ENCODE data around the gene ZNF318.
"Not testable (repeated sequence)": the region's sequence is repeated elsewhere in the genome, so short reads cannot be mapped to it uniquely, and the experiment has no call there.

The ZNF318 gene

DNA sequence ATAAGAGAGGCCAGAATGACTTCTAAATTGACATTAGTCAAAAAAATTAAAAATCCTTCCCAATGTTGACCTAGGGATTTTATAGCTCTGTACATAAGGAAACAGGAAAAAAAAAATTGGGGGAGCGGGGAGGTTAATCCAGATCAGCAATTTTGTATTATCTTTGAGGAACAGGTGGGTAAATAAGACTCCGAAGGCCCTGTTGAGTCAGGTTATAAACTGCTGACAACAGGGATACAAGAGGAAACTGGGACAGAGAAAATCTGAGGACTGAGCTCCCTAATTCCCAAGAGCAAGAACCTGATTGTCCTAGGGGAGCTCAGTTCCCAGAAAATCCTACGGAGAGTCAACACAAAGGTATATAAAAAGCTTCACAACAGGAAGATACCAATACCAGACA lies 34.0 kb downstream of the ZNF318 start:
- DNase-seq (ENCODE audit: low read depth): no peak

DNA sequence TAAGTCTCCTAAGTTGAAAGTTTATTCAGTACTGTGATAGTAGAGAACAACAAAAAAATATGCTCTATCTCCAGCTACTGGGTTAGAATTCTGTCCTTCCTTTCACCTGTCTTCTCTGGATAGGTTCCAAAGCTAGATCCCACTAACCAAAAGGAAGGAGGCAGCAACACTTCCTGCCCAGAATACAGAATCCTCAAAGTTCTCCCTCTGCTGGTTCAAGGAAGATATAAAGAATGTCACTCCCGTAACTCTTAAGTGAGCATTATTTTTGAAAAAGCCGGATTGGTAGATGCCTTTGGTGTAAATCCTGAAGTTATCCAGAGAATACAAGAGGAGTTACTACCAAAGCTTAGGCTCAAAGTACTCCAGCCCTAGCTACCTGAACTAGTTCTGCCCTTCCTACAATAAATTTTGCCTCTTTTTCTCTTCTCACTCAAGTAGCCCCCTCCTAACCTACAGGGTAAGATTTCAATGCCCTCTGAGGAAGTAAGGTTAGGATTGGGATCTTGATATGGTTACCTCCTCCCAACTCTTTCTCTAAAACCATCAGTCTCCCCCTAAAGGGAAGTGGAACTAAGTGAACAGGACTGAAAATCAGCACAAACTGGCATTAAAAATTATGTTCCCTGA lies 34.9 kb downstream of the ZNF318 start:
- no peak for DNase-seq (ENCODE audit: low read depth)

DNA sequence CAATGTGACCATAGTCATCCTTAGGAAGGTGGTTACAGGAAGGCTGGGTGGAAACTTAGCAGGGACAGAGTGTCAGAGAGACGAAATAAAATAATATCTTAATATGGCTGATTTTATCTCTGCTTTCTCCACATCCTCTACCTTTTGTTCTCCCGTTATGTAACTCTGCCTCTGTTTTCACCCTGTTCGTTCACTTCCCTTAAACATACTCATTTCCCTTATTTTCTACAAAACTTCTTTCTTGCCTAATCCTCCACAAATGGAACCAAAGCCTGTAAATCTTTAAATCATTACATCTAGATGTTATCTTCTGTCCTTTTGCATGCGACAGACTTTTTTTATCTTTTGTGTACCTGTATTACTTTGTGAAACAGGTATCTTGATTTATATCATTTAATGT lies 37.6 kb downstream of the ZNF318 start:
- no peak for DNase-seq (ENCODE audit: low read depth)

DNA sequence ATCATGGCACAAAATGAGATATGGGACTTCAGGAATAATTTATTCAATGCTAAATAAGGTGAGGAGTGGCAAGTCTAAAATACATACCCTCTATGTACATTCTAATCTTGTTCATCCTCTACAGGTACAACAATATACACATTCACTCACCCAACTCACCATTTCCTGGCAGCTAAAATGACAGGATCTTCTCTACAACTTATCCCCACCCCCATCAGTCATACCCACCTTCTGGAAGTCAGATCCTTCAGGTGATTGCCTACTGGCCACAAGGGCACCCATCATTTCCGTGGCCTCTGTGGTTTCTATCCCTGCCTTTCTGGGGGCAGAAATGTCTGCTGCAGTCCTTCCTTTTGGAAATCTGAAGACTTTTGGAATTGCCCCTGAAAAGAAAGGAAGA lies 38.0 kb downstream of the ZNF318 start:
- no peak for DNase-seq (ENCODE audit: low read depth)

DNA sequence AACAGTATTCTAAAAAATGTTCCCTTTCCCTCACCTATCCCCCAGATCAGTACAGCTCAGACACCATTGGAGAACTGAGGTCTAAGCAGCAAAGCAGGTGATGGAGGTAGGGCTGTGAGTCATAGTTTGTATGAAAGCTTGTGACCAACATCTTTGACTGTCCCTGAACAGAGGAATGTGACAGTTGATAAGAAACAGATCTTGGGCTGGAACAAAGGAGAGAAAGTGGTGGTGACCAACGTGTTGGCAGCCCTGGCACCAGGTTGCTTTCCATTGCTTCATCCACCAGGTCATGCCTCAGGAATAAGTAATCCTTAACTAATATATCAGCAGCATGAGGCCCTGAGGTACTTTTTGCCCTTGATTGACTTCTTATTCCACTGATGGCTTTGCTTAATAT lies 40.9 kb downstream of the ZNF318 start:
- DNase-seq (ENCODE audit: low read depth): no peak

DNA sequence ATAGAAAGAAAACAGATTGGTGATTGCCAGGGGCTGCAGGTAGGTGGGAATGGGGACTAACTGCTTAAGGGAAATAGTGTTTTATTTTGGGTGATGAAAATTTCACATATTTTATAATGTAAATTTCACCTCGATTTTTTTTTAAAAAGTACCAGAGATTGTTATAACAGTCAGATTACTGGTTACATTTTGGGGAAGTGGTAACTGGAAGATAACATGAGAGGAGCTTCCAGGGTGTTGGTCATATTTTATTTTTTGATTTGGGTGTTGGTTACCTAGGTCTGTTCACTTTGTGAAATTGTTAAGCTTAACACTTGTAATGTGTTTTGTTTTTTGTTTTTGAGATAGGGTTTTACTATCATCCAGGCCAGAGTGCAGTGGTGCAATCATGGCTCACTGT lies 43.6 kb downstream of the ZNF318 start:
- DNase-seq (ENCODE audit: low read depth): no peak

DNA sequence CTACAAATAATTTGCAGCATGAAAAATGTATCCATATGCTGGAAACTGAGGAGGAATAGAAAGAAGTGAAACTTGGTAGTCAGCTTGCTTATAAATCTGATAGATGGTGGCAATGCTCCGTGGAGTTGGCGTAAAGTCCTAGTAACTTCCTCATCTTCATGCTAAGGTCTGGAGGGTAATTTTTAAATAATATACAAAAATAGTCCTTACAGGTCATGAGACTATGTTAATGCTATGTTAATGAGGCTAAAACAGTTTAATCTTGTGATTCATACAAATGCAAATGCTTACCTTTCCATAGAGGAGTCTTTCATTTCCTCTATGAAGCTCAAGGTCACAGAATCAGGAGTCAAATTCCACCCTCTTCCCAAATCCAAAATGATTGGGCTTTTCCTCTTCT lies 51.4 kb downstream of the ZNF318 start:
- DNase-seq (ENCODE audit: low read depth): no peak

DNA sequence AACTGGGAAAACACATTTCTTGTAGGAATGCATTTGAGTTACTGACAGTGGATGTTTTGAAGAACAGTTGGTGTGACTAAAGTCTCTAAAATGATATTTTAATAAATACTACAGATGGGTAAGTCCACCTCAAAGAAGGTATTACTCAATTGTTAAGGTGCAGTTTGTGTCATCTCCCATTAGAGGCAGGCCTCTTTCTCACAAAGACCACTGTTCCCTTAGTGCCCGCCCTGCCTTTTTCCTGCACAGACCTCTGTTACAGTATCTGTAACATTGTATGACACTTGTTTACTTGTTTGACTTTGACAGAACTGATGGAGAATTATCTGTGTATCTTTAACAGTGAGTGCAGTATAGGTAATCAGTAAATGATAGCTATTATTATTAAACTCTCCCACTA lies 55.6 kb downstream of the ZNF318 start:
- DNase-seq (ENCODE audit: low read depth): no peak

DNA sequence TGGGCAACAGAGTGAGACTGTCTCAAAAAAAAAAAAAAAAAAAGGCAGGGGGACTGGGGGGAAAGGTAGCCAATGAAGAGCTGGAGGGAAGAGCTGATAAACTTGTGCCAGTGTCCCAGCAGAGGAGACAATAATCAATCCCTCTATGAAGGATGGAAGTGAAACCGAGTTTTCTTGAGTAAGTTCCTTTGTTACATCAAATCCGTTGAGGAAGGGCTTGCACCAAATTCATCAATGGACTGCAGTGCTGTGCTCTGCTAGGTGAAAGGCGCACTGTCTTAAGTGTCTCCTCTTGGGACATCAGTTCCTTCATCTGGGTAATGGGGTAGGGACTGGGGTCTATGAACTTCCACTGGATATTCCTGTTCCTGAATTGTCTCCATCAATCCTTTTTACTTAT lies 57.8 kb downstream of the ZNF318 start:
- no peak for DNase-seq (ENCODE audit: low read depth)

DNA sequence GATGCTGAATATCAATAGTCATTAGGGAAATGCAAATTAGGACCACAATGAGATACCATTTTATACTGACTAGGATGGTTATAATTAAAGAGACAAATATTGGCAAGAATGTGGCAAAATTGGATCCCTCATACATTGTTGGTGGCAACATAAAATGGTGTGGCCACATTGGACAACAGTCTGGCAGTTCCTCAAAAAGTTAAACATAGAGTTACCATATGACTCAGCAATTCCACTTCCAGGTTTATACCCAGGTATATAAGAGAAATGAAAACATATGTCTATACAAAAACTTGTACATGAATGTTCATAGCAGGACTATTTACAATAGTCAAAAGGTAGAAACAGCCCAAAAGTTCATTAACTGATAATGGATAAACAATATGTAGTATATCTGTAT lies 58.8 kb downstream of the ZNF318 start:
- no peak for DNase-seq (ENCODE audit: low read depth)

DNA sequence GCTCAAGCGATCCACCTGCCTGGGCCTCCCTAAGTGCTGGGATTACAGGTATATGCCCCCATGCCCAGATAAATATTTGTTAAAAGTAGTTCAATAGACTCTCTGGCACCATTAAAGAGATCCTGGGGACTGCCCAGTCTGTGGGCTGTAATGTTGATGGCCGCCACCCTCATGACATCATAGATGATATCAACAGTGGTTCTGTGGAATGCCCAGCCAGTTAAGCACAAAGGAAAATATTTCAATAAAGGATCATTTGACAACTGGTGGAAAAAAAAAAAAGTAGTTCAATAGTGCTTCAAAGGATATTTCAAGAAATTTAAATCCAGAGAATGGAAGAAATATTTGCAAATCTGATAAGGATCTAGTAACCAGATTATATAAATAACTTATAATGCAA lies 59.3 kb downstream of the ZNF318 start:
- no peak for DNase-seq (ENCODE audit: low read depth)

DNA sequence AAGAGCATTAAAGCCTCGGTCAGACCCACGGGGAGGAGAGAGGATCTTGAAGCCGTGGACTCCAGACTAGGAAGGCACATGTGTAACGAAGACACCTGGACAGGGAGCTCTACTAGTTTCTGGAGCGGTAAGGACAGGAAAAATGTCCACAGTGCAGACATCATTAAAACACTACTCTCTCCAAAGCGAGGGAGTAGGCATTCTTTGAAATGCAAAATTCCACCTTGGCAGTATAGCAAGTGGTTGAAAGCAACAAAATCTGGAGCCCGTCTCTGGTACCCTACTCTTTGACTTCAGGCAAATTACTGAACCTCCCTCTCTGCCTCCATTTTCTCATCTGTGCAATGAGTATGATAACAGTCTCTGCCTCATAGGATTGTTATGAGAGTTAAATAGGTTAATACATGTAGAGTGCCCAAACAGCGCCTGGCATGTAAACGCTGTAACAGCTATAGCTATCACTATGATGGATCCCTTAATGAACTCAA lies 60.4 kb downstream of the ZNF318 start:
- no peak for DNase-seq (ENCODE audit: low read depth)

DNA sequence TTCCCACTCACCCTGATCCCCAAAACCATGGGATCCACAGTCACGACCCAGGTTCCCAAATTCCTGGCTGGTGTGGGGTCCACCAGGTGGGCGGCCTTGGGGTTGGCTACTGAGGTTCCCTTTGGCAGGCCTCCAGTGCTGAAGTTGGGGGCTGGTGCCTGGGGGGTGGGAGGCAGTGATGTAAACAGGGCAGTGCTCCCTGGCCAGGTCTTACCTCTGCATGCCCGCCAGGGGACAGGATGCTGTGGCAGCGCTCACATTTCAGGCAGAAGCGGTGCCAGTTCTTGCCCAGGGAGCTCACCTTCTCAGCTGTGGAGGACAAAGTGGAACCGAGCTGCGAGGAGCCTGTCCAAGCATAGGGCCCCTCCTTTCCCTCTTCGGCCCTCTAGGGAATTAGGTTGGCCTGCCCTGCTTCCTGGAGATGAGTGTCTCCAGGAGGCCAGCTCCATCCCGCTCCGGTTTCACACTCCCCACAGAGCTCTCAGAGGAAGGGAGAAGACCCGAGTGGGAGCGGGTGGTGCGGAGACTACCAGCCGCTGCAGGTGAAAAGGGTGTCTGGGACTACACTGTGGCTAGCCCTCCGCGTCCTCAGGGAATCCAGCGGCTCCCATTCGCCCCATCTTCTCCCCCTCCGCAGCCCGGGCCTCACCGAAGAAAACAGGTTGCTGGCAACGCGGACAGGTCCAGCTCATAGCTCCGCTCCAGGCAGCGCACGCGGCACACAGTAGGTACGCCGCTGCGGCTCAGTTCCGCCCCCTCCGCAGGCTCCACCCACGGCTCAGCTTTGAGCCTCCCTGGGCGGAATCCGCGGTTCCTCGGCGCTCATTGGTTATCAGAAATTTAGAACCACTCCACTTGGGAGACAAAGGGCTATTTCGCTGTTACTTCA lies 61.1 kb downstream of the ZNF318 start, which contains the start of gene CRIP3:
TSS of gene CRIP3 (minus strand) at position 726 of the 889 bp plus-strand sequence. CDS start at position 692, 34 bp downstream.
- DNase-seq (ENCODE audit: low read depth): peak; percentile 36

DNA sequence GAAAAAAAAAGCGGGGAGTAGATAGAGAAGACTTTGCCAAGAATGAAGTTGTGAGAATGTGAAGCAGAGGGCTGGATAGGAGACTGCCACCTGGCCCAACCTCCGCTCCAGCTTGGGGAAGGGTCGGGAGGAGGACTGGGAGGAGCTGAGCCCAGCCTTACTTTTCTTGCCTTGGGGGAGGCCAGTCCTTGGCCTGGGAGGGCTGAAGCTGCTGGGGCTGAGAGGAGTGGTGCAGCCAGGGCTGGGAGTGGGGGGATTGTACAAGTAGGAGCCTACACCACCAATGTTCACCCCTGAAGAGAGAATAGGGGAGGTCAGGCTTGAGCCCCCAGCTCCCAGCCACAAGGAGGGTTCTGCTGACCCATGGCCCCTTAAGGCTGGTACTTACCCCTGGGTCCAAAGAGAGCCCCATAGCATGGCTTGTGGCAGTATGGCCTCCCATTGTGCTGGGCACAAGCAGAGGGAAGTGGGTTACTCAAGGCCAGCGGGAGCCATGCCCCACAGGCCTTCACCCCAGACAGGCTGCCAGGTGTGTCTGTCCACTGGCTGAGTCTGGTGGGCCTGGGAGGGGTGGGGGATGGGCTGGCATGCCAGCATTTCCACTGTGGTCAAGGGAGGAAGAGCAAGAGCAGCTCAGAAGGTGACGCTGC lies 61.9 kb downstream of the ZNF318 start:
- DNase-seq (ENCODE audit: low read depth): no peak

DNA sequence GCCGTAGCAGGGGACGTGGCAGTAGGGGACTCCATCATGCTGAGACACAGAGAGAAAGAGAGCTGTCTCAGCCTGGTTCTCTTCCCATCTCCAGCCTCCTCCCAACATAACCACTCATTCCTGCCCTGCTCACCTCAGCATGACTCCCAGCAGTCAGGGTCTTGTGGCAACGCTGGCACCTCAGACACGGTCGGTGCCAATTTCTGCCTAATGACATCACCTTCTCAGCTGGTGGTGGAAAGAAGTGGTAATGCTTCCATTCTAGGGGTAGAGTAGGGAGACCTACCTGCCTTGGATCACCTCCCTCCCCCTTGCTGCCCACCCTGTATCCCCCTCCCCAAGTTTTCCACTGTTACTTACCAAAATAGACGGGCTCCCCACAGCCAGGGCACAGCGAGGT lies 63.4 kb downstream of the ZNF318 start:
- DNase-seq (ENCODE audit: low read depth): no peak

DNA sequence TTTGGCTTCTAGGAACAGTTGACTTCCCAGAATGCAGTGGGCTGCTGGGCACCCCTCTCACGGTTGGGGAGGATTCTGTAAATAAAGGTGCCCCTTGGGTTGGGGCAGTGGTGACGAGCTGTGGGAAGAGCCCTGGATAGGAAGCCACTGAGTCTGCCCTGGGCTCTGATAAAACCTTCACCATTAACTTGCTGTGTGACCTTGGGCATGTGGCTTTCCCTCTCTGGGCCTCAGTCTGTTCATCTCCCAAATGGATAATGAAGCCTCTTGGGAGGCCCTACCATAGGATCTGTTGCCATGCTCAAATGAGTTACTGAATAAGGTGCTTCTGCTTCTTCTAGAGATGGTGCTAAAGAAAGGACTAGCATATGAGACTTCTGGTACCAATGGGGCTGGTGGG lies 64.6 kb downstream of the ZNF318 start:
- DNase-seq (ENCODE audit: low read depth): no peak

DNA sequence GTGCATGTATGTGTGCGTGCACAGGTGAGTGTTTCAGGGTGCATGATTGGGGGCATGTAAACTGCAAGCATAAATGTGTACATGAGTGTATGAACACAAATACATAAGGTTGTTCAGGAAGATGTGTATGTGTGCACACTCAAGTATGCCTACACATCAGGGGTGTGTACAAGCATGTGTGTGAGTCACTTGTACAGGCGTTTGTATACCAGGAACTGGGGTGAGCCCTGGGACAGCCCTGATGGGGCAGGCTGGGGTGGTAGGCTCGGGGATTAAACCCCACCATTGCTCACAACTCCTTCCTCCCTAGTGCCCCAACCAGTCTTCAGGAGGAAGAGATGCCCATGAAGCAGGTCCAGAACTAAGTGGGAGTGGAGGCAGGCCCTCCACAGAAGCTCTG lies 65.1 kb downstream of the ZNF318 start:
- no peak for DNase-seq (ENCODE audit: low read depth)

DNA sequence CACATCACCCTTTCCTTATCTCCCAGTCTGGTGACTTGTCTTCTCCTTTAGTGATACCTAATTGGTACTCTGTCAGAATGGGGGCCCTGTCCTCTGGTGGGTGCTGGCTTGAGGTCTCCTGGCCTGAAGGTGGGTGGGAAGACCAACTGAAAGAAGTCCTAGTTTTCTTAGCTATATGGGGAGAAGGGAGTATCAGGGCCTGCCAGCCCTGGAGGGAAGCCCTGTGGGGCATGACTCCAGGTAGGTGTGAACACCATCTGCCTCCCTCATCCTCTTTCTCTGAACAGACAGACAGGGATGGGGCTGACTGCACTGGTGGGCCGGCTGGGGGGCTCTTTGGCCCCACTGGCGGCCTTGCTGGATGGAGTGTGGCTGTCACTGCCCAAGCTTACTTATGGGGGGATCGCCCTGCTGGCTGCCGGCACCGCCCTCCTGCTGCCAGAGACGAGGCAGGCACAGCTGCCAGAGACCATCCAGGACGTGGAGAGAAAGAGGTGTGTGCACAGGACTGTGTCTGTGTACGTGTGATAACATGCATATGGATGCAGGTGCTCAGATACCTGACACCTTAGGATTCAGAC lies 65.6 kb downstream of the ZNF318 start:
- no peak for DNase-seq (ENCODE audit: low read depth)

DNA sequence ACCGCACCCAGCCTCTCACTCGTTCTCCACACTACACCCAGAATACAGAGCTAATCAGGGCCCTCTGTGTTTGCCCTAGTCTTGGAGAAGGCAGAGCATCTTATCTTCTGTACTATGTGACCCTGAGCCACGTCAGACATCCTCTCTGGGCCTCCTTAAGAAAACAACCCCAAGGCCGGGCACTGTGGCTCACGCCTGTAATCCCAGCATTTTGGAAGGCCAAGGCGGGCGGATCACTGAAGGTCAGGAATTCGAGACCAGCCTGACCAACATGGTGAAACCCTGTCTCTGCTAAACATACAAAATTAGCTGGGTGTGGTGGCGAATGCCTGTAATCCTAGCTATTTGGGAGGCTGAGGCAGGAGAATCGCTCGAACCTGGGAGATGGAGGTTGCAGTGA lies 66.4 kb downstream of the ZNF318 start:
- DNase-seq (ENCODE audit: low read depth): not testable (repeated sequence)

DNA sequence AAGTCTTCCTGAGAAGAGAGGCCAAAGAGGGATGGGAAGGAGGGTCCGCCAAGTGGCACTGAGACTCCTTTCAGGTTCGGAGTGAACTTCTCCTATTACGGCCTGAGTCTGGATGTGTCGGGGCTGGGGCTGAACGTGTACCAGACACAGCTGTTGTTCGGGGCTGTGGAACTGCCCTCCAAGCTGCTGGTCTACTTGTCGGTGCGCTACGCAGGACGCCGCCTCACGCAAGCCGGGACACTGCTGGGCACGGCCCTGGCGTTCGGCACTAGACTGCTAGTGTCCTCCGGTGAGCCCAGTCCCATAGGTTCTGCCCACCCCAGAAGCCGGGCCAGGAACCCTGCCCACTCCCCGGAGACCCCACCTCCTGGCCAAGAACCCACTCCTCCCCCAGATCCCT lies 67.3 kb downstream of the ZNF318 start:
- no peak for DNase-seq (ENCODE audit: low read depth)

DNA sequence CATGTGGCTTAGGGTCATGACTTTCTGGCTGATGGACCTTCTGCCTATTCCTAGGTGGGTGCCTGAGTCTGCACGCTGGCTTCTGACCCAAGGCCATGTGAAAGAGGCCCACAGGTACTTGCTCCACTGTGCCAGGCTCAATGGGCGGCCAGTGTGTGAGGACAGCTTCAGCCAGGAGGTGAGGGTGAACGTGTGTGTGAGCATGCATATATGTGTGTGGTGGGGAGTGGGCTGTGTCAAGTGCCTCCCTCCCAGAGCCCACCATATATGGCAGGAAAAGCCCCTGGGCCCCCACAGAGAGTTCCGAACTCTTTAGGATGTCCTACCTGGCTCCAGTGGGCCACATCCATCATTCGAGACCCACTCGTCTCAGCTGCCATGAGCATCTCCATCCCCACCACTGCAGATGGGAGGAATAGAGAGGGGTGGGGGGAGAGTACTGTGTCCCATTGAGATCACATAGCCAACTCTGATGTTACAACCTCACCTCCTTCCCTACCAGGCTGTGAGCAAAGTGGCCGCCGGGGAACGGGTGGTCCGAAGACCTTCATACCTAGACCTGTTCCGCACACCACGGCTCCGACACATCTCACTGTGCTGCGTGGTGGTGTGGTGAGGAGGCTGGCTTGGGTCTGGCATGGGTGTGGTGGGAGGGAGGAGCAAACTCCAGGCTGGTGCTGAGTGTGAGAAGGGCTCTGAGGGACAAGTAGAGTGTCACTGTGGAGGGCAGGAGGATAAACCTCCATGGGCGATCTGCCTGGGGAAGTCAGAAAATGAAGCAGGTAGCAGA lies 68.2 kb downstream of the ZNF318 start:
- DNase-seq (ENCODE audit: low read depth): no peak
